Keratinocyte (primary cell): ENCODE data around the gene PPP2CA. TPM values are rescaled to one million over a fixed set of nuclear protein-coding genes. Genes with fewer than 3 reads are reported as not detected.

Source experiments
- DNase-seq: peaks from one replicate; pipeline ENCODE4 v3.0.0-alpha.2; 2011; ENCODE audit warnings: low read depth, missing footprints, low spot score
- FAIRE-seq: peaks from 2 replicates; lab custom pipeline; 2011; peaks lifted over from hg19 to GRCh38; lab: Jason Lieb, UNC
- H2AFZ ChIP-seq: 2 replicates; pipeline ENCODE4 v1.6.0; 2012; ENCODE audit warnings: low read length, control low read depth, inconsistent platforms; ENCODE audit not compliant: control insufficient read depth
- H3K27ac ChIP-seq: 2 replicates; pipeline ENCODE4 v1.5.1; 2011; ENCODE audit warnings: low read length; ENCODE audit not compliant: control insufficient read depth, insufficient read depth
- H3K27me3 ChIP-seq: 3 replicates; pipeline ENCODE4 v1.6.0; 2011; ENCODE audit warnings: low read length; ENCODE audit not compliant: control insufficient read depth, insufficient read depth; ENCODE audit errors: extremely low read depth
- H3K36me3 ChIP-seq, 2 experiments: 2 replicates in 1 of 2; 3 replicates in 1 of 2; pipeline ENCODE4 v1.5.1; 2011; ENCODE audit warnings: low read length in 2 of 2, mild to moderate bottlenecking in 1 of 2; ENCODE audit not compliant: control insufficient read depth in 2 of 2, insufficient read depth in 2 of 2; ENCODE audit errors: extremely low read depth in 1 of 2
- H3K4me1 ChIP-seq: 3 replicates; pipeline ENCODE4 v1.5.1; 2011; ENCODE audit warnings: low read length; ENCODE audit not compliant: control insufficient read depth, insufficient read depth; ENCODE audit errors: extremely low read depth
- H3K4me2 ChIP-seq: 3 replicates; pipeline ENCODE4 v1.6.0; 2011; ENCODE audit warnings: low read depth, low read length; ENCODE audit not compliant: control insufficient read depth, insufficient read depth; ENCODE audit errors: extremely low read depth
- H3K4me3 ChIP-seq, 3 experiments: fragments of 200-600 bp in 1 of 3; sonication (generic) in 1 of 3; 2 replicates in 2 of 3; 3 replicates in 1 of 3; pipeline ENCODE4 v1.5.1; 2011 to 2016; ENCODE audit warnings: low read length in 3 of 3, mild to moderate bottlenecking in 3 of 3, control low read depth in 2 of 3, inconsistent platforms in 1 of 3, low read depth in 1 of 3, mixed read lengths in 1 of 3, mixed run types in 1 of 3, moderate library complexity in 1 of 3; ENCODE audit not compliant: control insufficient read depth in 2 of 3, insufficient read depth in 2 of 3; ENCODE audit errors: extremely low read depth in 1 of 3
- H3K79me2 ChIP-seq: 2 replicates; pipeline ENCODE4 v1.6.0; 2012; ENCODE audit warnings: low read length; ENCODE audit not compliant: control insufficient read depth, insufficient read depth
- H3K9ac ChIP-seq: 3 replicates; pipeline ENCODE4 v1.6.0; 2011; ENCODE audit warnings: low read length; ENCODE audit not compliant: control insufficient read depth, insufficient read depth; ENCODE audit errors: extremely low read depth
- H3K9me1 ChIP-seq: 3 replicates; pipeline ENCODE4 v1.6.0; 2011; ENCODE audit warnings: low read length; ENCODE audit not compliant: control insufficient read depth, insufficient read depth; ENCODE audit errors: extremely low read depth
- H3K9me3 ChIP-seq: 2 replicates; pipeline ENCODE4 v1.5.1; 2012; ENCODE audit warnings: low read depth, low read length; ENCODE audit not compliant: control insufficient read depth
- H4K20me1 ChIP-seq: 3 replicates; pipeline ENCODE4 v1.6.0; 2011; ENCODE audit warnings: low read length; ENCODE audit not compliant: control insufficient read depth, insufficient read depth; ENCODE audit errors: extremely low read depth
- CTCF ChIP-seq, 3 experiments: IDR thresholded peaks in 1 of 3; conservative IDR thresholded peaks in 1 of 3; optimal IDR thresholded peaks in 1 of 3; 2 replicates in 2 of 3; 3 replicates in 1 of 3; pipeline versions ENCODE3 to v1.5.1; 2011; ENCODE audit warnings: low read length in 3 of 3, mild to moderate bottlenecking in 3 of 3, moderate library complexity in 2 of 3, control low read depth in 1 of 3, inconsistent platforms in 1 of 3; ENCODE audit not compliant: insufficient read depth in 2 of 3; ENCODE audit errors: extremely low read depth in 1 of 3
- EZH2 ChIP-seq: IDR thresholded peaks from one replicate; pipeline ENCODE4 v1.6.1; 2012; ENCODE audit warnings: inconsistent platforms, mild to moderate bottlenecking, low read length, moderate library complexity
- dilution Hi-C: fragments of 300-500 bp; cut with MboI; formaldehyde crosslinking; loops from one replicate; pipeline ENCODE4 v1.7.0; 2020; ENCODE audit warnings: low sequenced_read_pairs; ENCODE audit not compliant: extremely low pct_ligation_motif_present
- polyA plus RNA-seq, 5 experiments: library from polyadenylated mRNA; depleted of rRNA in 3 of 5; stranded (reverse) in 3 of 5; stranded (forward) in 1 of 5; unstranded in 1 of 5; fragments of >200 nt; gene quantifications; 1 replicate in 1 of 5; 2 replicates in 3 of 5; 3 replicates in 1 of 5; pipeline versions ENCODE4 v1.2.1 to v1.2.3, GENCODE V29; 2011 to 2012; ENCODE audit warnings: missing spikeins in 2 of 5, low read depth in 1 of 5, low replicate concordance in 1 of 5

The PPP2CA gene
- polyA plus RNA-seq, 1 donor (not counting 4 experiments of a cell fraction or from before 2014, with no cell fraction given) = 255 TPM

GRCh38 chr5:134146651-134147518 lies 79.0 kb downstream of the PPP2CA start:
- H3K79me2 ChIP-seq = peaks cover 13% of the 10 kb centered on the region
- H3K9ac ChIP-seq = no peak overlapping the region
- H3K36me3 ChIP-seq = peaks cover 33 to 37% of the 10 kb centered on the region in 2 experiments
- H3K9me1 ChIP-seq = no peaks in the 10 kb centered on the region
- no peaks in the 10 kb centered on the region for H3K4me1 ChIP-seq
- no peak for TF ChIP-seq EZH2
- TF ChIP-seq CTCF (optimal IDR thresholded peaks at IDR 0.05 in 1 of 3, IDR thresholded peaks at IDR 0.05 in 1 of 3, conservative IDR thresholded peaks at IDR 0.05 in 1 of 3; ENCODE audit: extremely low read depth in 1 of 3, insufficient read depth in 2 of 3, low read length in 3 of 3) = no peak
- H4K20me1 ChIP-seq = peaks cover 19% of the 10 kb centered on the region
- FAIRE-seq (no peak), DNase-seq (no peak)
- no peak overlapping the region for H3K27ac ChIP-seq
- no peaks in the 10 kb centered on the region for H3K27me3 ChIP-seq
- no peaks in the 10 kb centered on the region for H3K9me3 ChIP-seq
- H3K4me2 ChIP-seq = no peak overlapping the region
- dilution Hi-C loops = no loop called here
- H2AFZ ChIP-seq = no peak overlapping the region
- H3K4me3 ChIP-seq = no peak overlapping the region

GRCh38 chr5:134145779-134146581 lies 79.9 kb downstream of the PPP2CA start:
- dilution Hi-C loops = no loop called here
- Histone ChIP-seq H3K36me3 (peaks cover 31 to 39% of the 10 kb centered on the region in 2 experiments), H3K27me3 (no peaks in the 10 kb centered on the region), H3K4me3 (no peak overlapping the region), H3K79me2 (peaks cover 13% of the 10 kb centered on the region), H3K9ac (no peak overlapping the region), H3K27ac (no peak overlapping the region), H2AFZ (no peak overlapping the region), H3K4me1 (peaks cover 2% of the 10 kb centered on the region), H3K9me3 (no peaks in the 10 kb centered on the region), H3K4me2 (no peak overlapping the region), H3K9me1 (no peaks in the 10 kb centered on the region), H4K20me1 (peaks cover 26% of the 10 kb centered on the region)
- DNase-seq (peak; percentile 41), FAIRE-seq (peak; percentile 75)
- no peak for TF ChIP-seq EZH2
- TF ChIP-seq CTCF (optimal IDR thresholded peaks at IDR 0.05 in 1 of 3, IDR thresholded peaks at IDR 0.05 in 1 of 3, conservative IDR thresholded peaks at IDR 0.05 in 1 of 3; ENCODE audit: extremely low read depth in 1 of 3, insufficient read depth in 2 of 3, low read length in 3 of 3) = peak in 2 of 3 experiments; percentile 94 to 98
